ENCODE measurements around the gene OTOA. TPM values are rescaled to one million over a fixed set of nuclear protein-coding genes. Genes with fewer than 3 reads are reported as not detected.

Gene OTOA
- total and polyA plus RNA-seq, 2 of the 8 experiments (the other 6 are each of a cell fraction or from before 2014, with no cell fraction given) = 0.06 to 0.32 TPM

- ChIA-PET CTCF (ENCODE audit: partially characterized antibody) (interaction anchor here (0.9 kb wide), 1 partner anchor 34 kb away, joined by 3 read pairs; no protein-coding TSS in a partner anchor), POLR2A (ENCODE audit: partially characterized antibody) (no interaction called here)
- FAIRE-seq = no peak
- H3K14ac ChIP-seq (ENCODE audit: insufficient read length) = no peak overlapping the region
- TF ChIP-seq BACH1 (IDR thresholded peaks at IDR 0.05; ENCODE audit: low read length) (no peak), HDAC2 (IDR thresholded peaks at IDR 0.05; ENCODE audit: borderline replicate concordance in 1 of 2, low read depth in 2 of 2, low read length in 2 of 2) (no peak), BCL11A (IDR thresholded peaks at IDR 0.05; ENCODE audit: low read depth in 2 of 2, low read length in 2 of 2) (no peak), MAFK (IDR thresholded peaks at IDR 0.05; ENCODE audit: low read depth, low read length) (no peak), SAP30 (IDR thresholded peaks at IDR 0.05; ENCODE audit: insufficient read depth, insufficient replicate concordance, low read length) (no peak), SUZ12 (IDR thresholded peaks at IDR 0.05; ENCODE audit: low read length) (no peak), POLR2A (IDR thresholded peaks at IDR 0.05; ENCODE audit: control extremely low read depth in 1 of 2, low read depth in 2 of 2, low read length in 2 of 2) (no peak), JUND (IDR thresholded peaks at IDR 0.05; ENCODE audit: low read length) (no peak), ATF3 (IDR thresholded peaks at IDR 0.05; ENCODE audit: insufficient read depth, low read depth, low read length) (no peak), TCF12 (IDR thresholded peaks at IDR 0.05; ENCODE audit: low read depth, low read length) (no peak), NRF1 (IDR thresholded peaks at IDR 0.05; ENCODE audit: low read depth, low read length) (no peak), GTF2F1 (IDR thresholded peaks at IDR 0.05; ENCODE audit: borderline replicate concordance, low read depth, low read length) (no peak), CHD1 (IDR thresholded peaks at IDR 0.05; ENCODE audit: low read depth, low read length) (no peak)
- H3K56ac ChIP-seq (replicated peaks; ENCODE audit: insufficient read length, low read depth, low read length) = no peak overlapping the region
- H3K27ac ChIP-seq (ENCODE audit: low read depth, low read length) = no peak overlapping the region
- no peak overlapping the region for H3K4me3 ChIP-seq (ENCODE audit: extremely low read depth in 1 of 4, insufficient read depth in 2 of 4, low read depth in 3 of 4, low read length in 4 of 4)
- H2BK20ac ChIP-seq (ENCODE audit: low read length) = no peak overlapping the region
- H3K36me3 ChIP-seq (ENCODE audit: control insufficient read depth in 2 of 4, insufficient read depth in 4 of 4, low read length in 3 of 4) = no peaks in the 10 kb centered on the region
- no peak overlapping the region for H3K4ac ChIP-seq (replicated peaks; ENCODE audit: insufficient read length, low read depth, low read length)
- no peak overlapping the region for H4K5ac ChIP-seq (ENCODE audit: insufficient read length, low read depth, low read length)
- no peak overlapping the region for H2BK120ac ChIP-seq (replicated peaks; ENCODE audit: low read depth, low read length)
- H2AK5ac ChIP-seq (ENCODE audit: low read depth, low read length) = no peak overlapping the region
- H3K9me3 ChIP-seq (ENCODE audit: insufficient read depth in 2 of 2, low read depth in 1 of 2, low read length in 1 of 2) = no peaks in the 10 kb centered on the region
- no peaks in the 10 kb centered on the region for H3K79me2 ChIP-seq (ENCODE audit: control insufficient read depth in 1 of 2, insufficient read depth in 2 of 2, low read length in 2 of 2)
- H3K23me2 ChIP-seq (ENCODE audit: low read depth, low read length) = no peaks in the 10 kb centered on the region
- no peak overlapping the region for H4K8ac ChIP-seq (ENCODE audit: extremely low read depth, insufficient read depth, low read length)
- H3K9ac ChIP-seq (replicated peaks in 1 of 4; ENCODE audit: extremely low read depth in 1 of 4, low read depth in 3 of 4, low read length in 3 of 4) = no peak overlapping the region
- H2AFZ ChIP-seq (ENCODE audit: low read length) = no peak overlapping the region
- no peak overlapping the region for H3K4me2 ChIP-seq (ENCODE audit: insufficient read depth in 1 of 2, low read depth in 2 of 2, low read length in 2 of 2)
- H4K91ac ChIP-seq (replicated peaks; ENCODE audit: insufficient read length, low read length) = no peak overlapping the region
- no peaks in the 10 kb centered on the region for H4K20me1 ChIP-seq (replicated peaks in 1 of 2; ENCODE audit: control insufficient read depth in 1 of 2, insufficient read depth in 2 of 2, low read length in 2 of 2)
- no peak for DNase-seq (ENCODE audit: low read depth in 1 of 2, low spot score in 2 of 2)
- no peaks in the 10 kb centered on the region for H3K79me1 ChIP-seq (ENCODE audit: low read depth, low read length)
- H3K4me1 ChIP-seq (replicated peaks in 1 of 4; ENCODE audit: control insufficient read depth in 3 of 4, insufficient read depth in 4 of 4, low read length in 3 of 4) = no peaks in the 10 kb centered on the region
- H3K23ac ChIP-seq (ENCODE audit: insufficient read length) = no peak overlapping the region
- no peak overlapping the region for H2BK15ac ChIP-seq (ENCODE audit: low read length)
- 78% methylated on average over 3 of the region's 3 CpGs; no CpG with 5 or more reads in 1 of the 2 experiments for WGBS, 2 experiments (ENCODE audit: extremely low coverage in 1 of 2, insufficient coverage in 1 of 2, insufficient read length in 1 of 2, insufficient replicate concordance in 2 of 2, low coverage in 1 of 2, low lambda C conversion rate in 2 of 2, missing lambda C conversion rate in 1 of 2)
- H3K18ac ChIP-seq (ENCODE audit: extremely low read depth, low read length) = no peak overlapping the region
- no peak overlapping the region for H2BK5ac ChIP-seq (ENCODE audit: low read depth, low read length)
- no peak overlapping the region for H2BK12ac ChIP-seq (ENCODE audit: low read depth, low read length)
- H3K27me3 ChIP-seq (replicated peaks in 1 of 4; ENCODE audit: control insufficient read depth in 3 of 4, extremely low read depth in 1 of 4, insufficient read depth in 3 of 4, low read length in 3 of 4) = no peaks in the 10 kb centered on the region
Observed at GRCh38 chr16:21727344-21727743, 63.6 kb downstream of the OTOA start.

Measured in H1 (cell line).